NAMALWA (cell line): ENCODE data around the gene P2RY2.

ENCODE experiments used
- DNase-seq: peaks from one replicate; pipeline ENCODE4 v3.0.0-alpha.2; 2015; ENCODE audit warnings: low spot score

The P2RY2 gene

GRCh38 chr11:73218106-73218829 is at the start of gene P2RY2:
Gene P2RY2, plus strand, starts transcription at chr11:73218281. Its CDS starts 15,879 bp downstream, at chr11:73234160.
- no peak for DNase-seq

GRCh38 chr11:73168925-73169579 is 49.0 kb upstream of the P2RY2 start:
- DNase-seq: no peak

GRCh38 chr11:73170140-73170539 is 47.9 kb upstream of the P2RY2 start:
- DNase-seq: no peak

GRCh38 chr11:73171436-73172161 is 46.5 kb upstream of the P2RY2 start:
- no peak for DNase-seq

- no peak for DNase-seq
These were observed 45.0 kb upstream of the P2RY2 start for GRCh38 chr11:73172992-73173656.

GRCh38 chr11:73173755-73174494 is 44.2 kb upstream of the P2RY2 start:
- no peak for DNase-seq

GRCh38 chr11:73174495-73174791 is 43.6 kb upstream of the P2RY2 start:
- no peak for DNase-seq

- DNase-seq: no peak
These were observed 42.4 kb upstream of the P2RY2 start for GRCh38 chr11:73175551-73176144.

GRCh38 chr11:73176145-73176873 is 41.8 kb upstream of the P2RY2 start:
- no peak for DNase-seq

GRCh38 chr11:73176874-73177155 is 41.3 kb upstream of the P2RY2 start:
- no peak for DNase-seq

- DNase-seq: no peak
These were observed 40.7 kb upstream of the P2RY2 start for GRCh38 chr11:73177380-73177777.

- peak; percentile 89 for DNase-seq
These were observed 40.1 kb upstream of the P2RY2 start for GRCh38 chr11:73177778-73178539.

GRCh38 chr11:73178681-73179080 is 39.4 kb upstream of the P2RY2 start:
- no peak for DNase-seq

GRCh38 chr11:73182824-73183321 is 35.2 kb upstream of the P2RY2 start:
- no peak for DNase-seq

GRCh38 chr11:73184953-73185671 is 33.0 kb upstream of the P2RY2 start:
- DNase-seq: peak; percentile 74

- no peak for DNase-seq
These were observed 32.3 kb upstream of the P2RY2 start for GRCh38 chr11:73185680-73186293.

GRCh38 chr11:73186294-73186850 is 31.7 kb upstream of the P2RY2 start:
- DNase-seq: no peak

GRCh38 chr11:73186886-73187285 is 31.2 kb upstream of the P2RY2 start:
- no peak for DNase-seq

GRCh38 chr11:73187854-73188253 is 30.2 kb upstream of the P2RY2 start:
- no peak for DNase-seq
